Measurements from ENCODE around the gene MTRF1L.
A peak's percentile ranks its signal among the peaks of the same experiment; 100 is the strongest.

MTRF1L gene

GRCh38 chr6:153002613-153003365 lies at the start of gene MTRF1L:
MTRF1L (minus strand) TSS chr6:153002709; CDS start chr6:153002685, 24 bp downstream.
- peak; percentile 85 to 91 (median 86) for DNase-seq (ENCODE audit: low read depth in 3 of 3)

GRCh38 chr6:153051801-153052200 lies 49.3 kb upstream of the MTRF1L start:
- DNase-seq (ENCODE audit: low read depth in 3 of 3): no peak

GRCh38 chr6:153048631-153049030 lies 46.1 kb upstream of the MTRF1L start:
- no peak for DNase-seq (ENCODE audit: low read depth in 3 of 3)

GRCh38 chr6:153047386-153047785 lies 44.9 kb upstream of the MTRF1L start:
- DNase-seq (ENCODE audit: low read depth in 3 of 3): no peak

GRCh38 chr6:153045271-153045670 lies 42.8 kb upstream of the MTRF1L start:
- no peak for DNase-seq (ENCODE audit: low read depth in 3 of 3)

GRCh38 chr6:153044295-153044694 lies 41.8 kb upstream of the MTRF1L start:
- no peak for DNase-seq (ENCODE audit: low read depth in 3 of 3)

GRCh38 chr6:153043719-153044118 lies 41.2 kb upstream of the MTRF1L start:
- no peak for DNase-seq (ENCODE audit: low read depth in 3 of 3)

GRCh38 chr6:153038378-153039057 lies 36.0 kb upstream of the MTRF1L start:
- no peak for DNase-seq (ENCODE audit: low read depth in 3 of 3)

GRCh38 chr6:153034139-153034538 lies 31.6 kb upstream of the MTRF1L start:
- no peak for DNase-seq (ENCODE audit: low read depth in 3 of 3)

GRCh38 chr6:153032255-153032882 lies 29.9 kb upstream of the MTRF1L start:
- no peak for DNase-seq (ENCODE audit: low read depth in 3 of 3)

GRCh38 chr6:153031335-153031955 lies 28.9 kb upstream of the MTRF1L start:
- no peak for DNase-seq (ENCODE audit: low read depth in 3 of 3)

GRCh38 chr6:153028963-153029362 lies 26.5 kb upstream of the MTRF1L start:
- no peak for DNase-seq (ENCODE audit: low read depth in 3 of 3)

- no peak for DNase-seq (ENCODE audit: low read depth in 3 of 3)
These were observed 25.8 kb upstream of the MTRF1L start for GRCh38 chr6:153028286-153028685.

GRCh38 chr6:153027480-153027879 lies 25.0 kb upstream of the MTRF1L start:
- DNase-seq (ENCODE audit: low read depth in 3 of 3): no peak

GRCh38 chr6:153024709-153025017 lies 22.2 kb upstream of the MTRF1L start:
- DNase-seq (ENCODE audit: low read depth in 3 of 3): no peak

- DNase-seq (ENCODE audit: low read depth in 3 of 3): peak in 1 of 3 experiments; percentile 15
These were observed 21.6 kb upstream of the MTRF1L start for GRCh38 chr6:153023977-153024708.

GRCh38 chr6:153018355-153018754 lies 15.8 kb upstream of the MTRF1L start:
- DNase-seq (ENCODE audit: low read depth in 3 of 3): no peak

GRCh38 chr6:153016846-153017245 lies 14.3 kb upstream of the MTRF1L start:
- no peak for DNase-seq (ENCODE audit: low read depth in 3 of 3)

- no peak for DNase-seq (ENCODE audit: low read depth in 3 of 3)
These were observed 12.7 kb upstream of the MTRF1L start for GRCh38 chr6:153015094-153015640.

GRCh38 chr6:153013438-153013837 lies 10.9 kb upstream of the MTRF1L start:
- DNase-seq (ENCODE audit: low read depth in 3 of 3): no peak

- no peak for DNase-seq (ENCODE audit: low read depth in 3 of 3)
These were observed 10.3 kb upstream of the MTRF1L start for GRCh38 chr6:153012856-153013255.

GRCh38 chr6:153003366-153003690 lies 819 bp upstream of the MTRF1L start:
- no peak for DNase-seq (ENCODE audit: low read depth in 3 of 3)
